Measurements from ENCODE around the gene EHMT2. TPM values are rescaled to one million over a fixed set of nuclear protein-coding genes. Genes with fewer than 3 reads are reported as not detected.
A peak's percentile ranks its signal among the peaks of the same experiment; 100 is the strongest.

Gene EHMT2
- total and polyA plus RNA-seq, 2 of the 8 experiments (the other 6 are each of a cell fraction or from before 2014, with no cell fraction given): 125 to 177 TPM

GRCh38 chr6:31883676-31884075, 13.8 kb downstream of the EHMT2 start:
- H3K4me2 ChIP-seq (ENCODE audit: insufficient read depth in 1 of 2, low read depth in 2 of 2, low read length in 2 of 2): no peak overlapping the region
- no peak for DNase-seq (ENCODE audit: low read depth in 1 of 2, low spot score in 2 of 2)
- H3K18ac ChIP-seq (ENCODE audit: extremely low read depth, low read length): no peak overlapping the region
- H4K8ac ChIP-seq (ENCODE audit: extremely low read depth, insufficient read depth, low read length): peak overlapping the region; percentile 4; the same call in 1 of the 2 replicates
- H2BK12ac ChIP-seq (ENCODE audit: low read depth, low read length): no peak overlapping the region
- no peak overlapping the region for H2AFZ ChIP-seq (ENCODE audit: low read length)
- peaks cover 45 to 81% (median 71%) of the 10 kb centered on the region in 4 experiments for H3K36me3 ChIP-seq (ENCODE audit: control insufficient read depth in 2 of 4, insufficient read depth in 4 of 4, low read length in 3 of 4)
- no peak overlapping the region for H3K27ac ChIP-seq (ENCODE audit: low read depth, low read length)
- H2BK120ac ChIP-seq (replicated peaks; ENCODE audit: low read depth, low read length): no peak overlapping the region
- no peaks in the 10 kb centered on the region; the same call in 1 of the 2 replicates for H3K79me1 ChIP-seq (ENCODE audit: low read depth, low read length)
- no peak overlapping the region for H3K4me3 ChIP-seq (ENCODE audit: extremely low read depth in 1 of 4, insufficient read depth in 2 of 4, low read depth in 3 of 4, low read length in 4 of 4)
- 87% methylated on average over 12 of the region's 12 CpGs; no CpG with 5 or more reads in 1 of the 2 experiments for WGBS, 2 experiments (ENCODE audit: extremely low coverage in 1 of 2, insufficient coverage in 1 of 2, insufficient read length in 1 of 2, insufficient replicate concordance in 2 of 2, low coverage in 1 of 2, low lambda C conversion rate in 2 of 2, missing lambda C conversion rate in 1 of 2)
- no peak overlapping the region for H3K9ac ChIP-seq (replicated peaks in 1 of 4; ENCODE audit: extremely low read depth in 1 of 4, low read depth in 3 of 4, low read length in 3 of 4)
- no peak overlapping the region for H3K14ac ChIP-seq (ENCODE audit: insufficient read length)
- peak overlapping the region; percentile 12 for H3K56ac ChIP-seq (replicated peaks; ENCODE audit: insufficient read length, low read depth, low read length)
- no peak overlapping the region for H3K23ac ChIP-seq (ENCODE audit: insufficient read length)
- no peaks in the 10 kb centered on the region for H3K27me3 ChIP-seq (replicated peaks in 1 of 4; ENCODE audit: control insufficient read depth in 3 of 4, extremely low read depth in 1 of 4, insufficient read depth in 3 of 4, low read length in 3 of 4)
- POLR2A ChIA-PET (ENCODE audit: partially characterized antibody): interaction anchor here (0.6 to 3.2 kb wide), 11 partner anchors 8 to 77 kb away, joined by 3 to 10 read pairs (median 3); partner anchors contain the start of gene EHMT2
- H3K4me1 ChIP-seq (replicated peaks in 1 of 4; ENCODE audit: control insufficient read depth in 3 of 4, insufficient read depth in 4 of 4, low read length in 3 of 4): peaks cover 0 to 5% (median 0%) of the 10 kb centered on the region in 4 experiments; a peak in 1 of 7 replicates
- H2BK20ac ChIP-seq (ENCODE audit: low read length): no peak overlapping the region
- no peak overlapping the region for H2BK15ac ChIP-seq (ENCODE audit: low read length)
- no peak for TF ChIP-seq CEBPB (IDR thresholded peaks at IDR 0.05; ENCODE audit: low read depth, low read length)
- TF ChIP-seq FOSL1 (IDR thresholded peaks at IDR 0.05; ENCODE audit: insufficient read depth, low read depth, low read length): no peak
- TF ChIP-seq CHD2 (IDR thresholded peaks at IDR 0.05; ENCODE audit: low read length): no peak
- no peak for TF ChIP-seq TEAD4 (IDR thresholded peaks at IDR 0.05; ENCODE audit: low read depth, low read length)
- TF ChIP-seq GABPA (IDR thresholded peaks at IDR 0.05; ENCODE audit: borderline replicate concordance, insufficient read depth, low read length): no peak
- TF ChIP-seq CHD1 (IDR thresholded peaks at IDR 0.05; ENCODE audit: low read depth, low read length): no peak
- no peak for TF ChIP-seq KDM1A (IDR thresholded peaks at IDR 0.05; ENCODE audit: borderline replicate concordance, low read length)
- H2AK5ac ChIP-seq (ENCODE audit: low read depth, low read length): no peak overlapping the region
- no peaks in the 10 kb centered on the region for H3K23me2 ChIP-seq (ENCODE audit: low read depth, low read length)
- H4K91ac ChIP-seq (replicated peaks; ENCODE audit: insufficient read length, low read length): no peak overlapping the region
- H2BK5ac ChIP-seq (ENCODE audit: low read depth, low read length): no peak overlapping the region
- CTCF ChIA-PET (ENCODE audit: partially characterized antibody): interaction anchor here (0.6 to 2.4 kb wide), 9 partner anchors 13 to 99 kb away, joined by 3 to 7 read pairs (median 4); partner anchors contain the start of gene EHMT2
- H4K20me1 ChIP-seq (replicated peaks in 1 of 2; ENCODE audit: control insufficient read depth in 1 of 2, insufficient read depth in 2 of 2, low read length in 2 of 2): peaks cover 5 to 26% of the 10 kb centered on the region in 2 experiments
- H3K9me3 ChIP-seq (ENCODE audit: insufficient read depth in 2 of 2, low read depth in 1 of 2, low read length in 1 of 2): no peaks in the 10 kb centered on the region
- H4K5ac ChIP-seq (ENCODE audit: insufficient read length, low read depth, low read length): no peak overlapping the region
- H3K79me2 ChIP-seq (ENCODE audit: control insufficient read depth in 1 of 2, insufficient read depth in 2 of 2, low read length in 2 of 2): no peaks in the 10 kb centered on the region; a peak in 1 of 4 replicates
- no peak for FAIRE-seq
- no peak overlapping the region for H3K4ac ChIP-seq (replicated peaks; ENCODE audit: insufficient read length, low read depth, low read length)

All from H1 (cell line).